Lung (tissue), 12 donors: ENCODE results near the gene RIBC2. TPM values are rescaled to one million over a fixed set of nuclear protein-coding genes. Genes with fewer than 3 reads are reported as not detected.

Experiments used
- ATAC-seq: fragments of 200-7000 bp; cut with Tn5 transposase; one replicate; pipeline ENCODE4 v1.9.1; 2020; ENCODE audit warnings: moderate number of reproducible peaks; ENCODE audit not compliant: insufficient read depth, low FRiP score
- DNase-seq, 3 donors: peaks; one replicate each; pipeline ENCODE4 v3.0.0-alpha.2; 2013 to 2017
- H3K27ac ChIP-seq, 2 donors: one replicate each; pipeline ENCODE4 v1.5.1; 2013; ENCODE audit warnings: mild to moderate bottlenecking in 2 of 2, moderate library complexity in 2 of 2, control low read depth in 1 of 2, inconsistent platforms in 1 of 2, low read depth in 1 of 2, low read length in 1 of 2
- H3K27me3 ChIP-seq, 3 donors: one replicate each; pipeline ENCODE4 v1.5.1; 2013; ENCODE audit warnings: low read length in 2 of 3; ENCODE audit not compliant: control insufficient read depth in 3 of 3, insufficient read depth in 3 of 3
- H3K36me3 ChIP-seq, 4 donors: one replicate each; pipeline ENCODE4 v1.5.1; 2013; ENCODE audit warnings: low read length in 4 of 4, mild to moderate bottlenecking in 1 of 4, moderate library complexity in 1 of 4; ENCODE audit not compliant: control insufficient read depth in 4 of 4, insufficient read depth in 4 of 4
- H3K4me1 ChIP-seq, 5 donors: one replicate each; pipeline ENCODE4 v1.5.1; 2013; ENCODE audit warnings: low read length in 5 of 5, mild to moderate bottlenecking in 2 of 5, moderate library complexity in 1 of 5; ENCODE audit not compliant: control insufficient read depth in 5 of 5, insufficient read depth in 5 of 5
- H3K4me3 ChIP-seq: one replicate; pipeline ENCODE4 v1.5.1; 2013; ENCODE audit warnings: mild to moderate bottlenecking, control low read depth, moderate library complexity
- H3K9ac ChIP-seq, 2 donors: one replicate each; pipeline ENCODE4 v1.5.1; 2013; ENCODE audit warnings: low read length in 2 of 2, control low read depth in 1 of 2; ENCODE audit not compliant: insufficient read depth in 1 of 2
- H3K9me3 ChIP-seq, 4 donors: one replicate each; pipeline ENCODE4 v1.5.1; 2013; ENCODE audit warnings: low read length in 3 of 4, mild to moderate bottlenecking in 1 of 4, moderate library complexity in 1 of 4; ENCODE audit not compliant: control insufficient read depth in 4 of 4, insufficient read depth in 3 of 4
- CTCF ChIP-seq: IDR thresholded peaks from 2 replicates; pipeline ENCODE4 v1.5.1; 2012; ENCODE audit warnings: mild to moderate bottlenecking; ENCODE audit errors: control extremely low read depth, extremely low read depth
- WGBS, 2 donors: extraction: QIAGEN DNeasy Blood & Tissue Kit; methylation state at CpG; one replicate each; pipeline ENCODE4 v1.1.7; 2013; 5-methylcytosine and 5-hydroxymethylcytosine counted together
- polyA plus RNA-seq, 2 donors: library from polyadenylated mRNA; stranded (reverse); fragments of 200-250 nt; gene quantifications; one replicate each; pipeline ENCODE4 v1.2.1, GENCODE V29; 2013
- total RNA-seq, 2 donors: library from RNA; depleted of rRNA in 1 of 2; stranded (reverse); fragments of >200 nt in 1 of 2; gene quantifications; one replicate each; pipeline ENCODE4 v1.2.1, GENCODE V29; 2014 to 2021
- donor health status: control.
- donor health status: control.
- donor health status: Bipolar disorder and iron deficiency.
- donor health status: healthy.
- donor health status: DM: yes; HTN: yes; CAD: no.

The RIBC2 gene
- total and polyA plus RNA-seq, 4 donors, result 2.8 to 8.1 (median 5.7) TPM

- H3K27ac ChIP-seq, result no peak overlapping the region
- ATAC-seq, result no peak
- no peaks in the 10 kb centered on the region for H3K36me3 ChIP-seq
- H3K4me3 ChIP-seq, result no peak overlapping the region
- TF ChIP-seq CTCF, result no peak
- H3K9ac ChIP-seq, result no peak overlapping the region
- no peaks in the 10 kb centered on the region for H3K4me1 ChIP-seq
- no peaks in the 10 kb centered on the region for H3K27me3 ChIP-seq
- no peak for DNase-seq
- 66 to 76% methylated on average over 2 of the region's 2 CpGs for WGBS, 2 donors
- H3K9me3 ChIP-seq, result peaks cover 0 to 3% (median 0%) of the 10 kb centered on the region in 4 donors
Measured at GRCh38 chr22:45421349-45422055, 8.0 kb downstream of the RIBC2 start.

GRCh38 chr22:45422237-45422983 lies 8.9 kb downstream of the RIBC2 start:
- Histone ChIP-seq H3K9ac (no peak overlapping the region), H3K27me3 (no peaks in the 10 kb centered on the region), H3K9me3 (peaks cover 0 to 6% (median 2%) of the 10 kb centered on the region in 4 donors), H3K4me3 (no peak overlapping the region), H3K4me1 (no peaks in the 10 kb centered on the region), H3K36me3 (no peaks in the 10 kb centered on the region), H3K27ac (no peak overlapping the region)
- TF ChIP-seq CTCF, result no peak
- DNase-seq (no peak), ATAC-seq (no peak)
- 88 to 93% methylated on average over 14 of the region's 14 CpGs for WGBS, 2 donors

- Histone ChIP-seq H3K9ac (no peak overlapping the region), H3K4me1 (no peaks in the 10 kb centered on the region), H3K36me3 (no peaks in the 10 kb centered on the region), H3K27me3 (no peaks in the 10 kb centered on the region), H3K27ac (no peak overlapping the region), H3K4me3 (no peak overlapping the region), H3K9me3 (peaks cover 0 to 9% (median 2%) of the 10 kb centered on the region in 4 donors)
- WGBS, 2 donors, result 84 to 94% methylated on average over 4 of the region's 4 CpGs
- TF ChIP-seq CTCF, result no peak
- no peak for ATAC-seq
- DNase-seq, result no peak
Measured at GRCh38 chr22:45423524-45423923, 10.0 kb downstream of the RIBC2 start.
